HG03025 (cell line): ENCODE results near the gene MMP12.
"Not testable (repeated sequence)": the region's sequence is repeated elsewhere in the genome, so short reads cannot be mapped to it uniquely, and the experiment has no call there.

Experiments
- ATAC-seq: cut with Tn5 transposase; IDR thresholded peaks from one replicate; pipeline ENCODE4 v1.9.1; 2021; ENCODE audit warnings: mild to moderate bottlenecking, moderate library complexity; ENCODE audit not compliant: unreplicated experiment, low FRiP score

MMP12 gene

DNA sequence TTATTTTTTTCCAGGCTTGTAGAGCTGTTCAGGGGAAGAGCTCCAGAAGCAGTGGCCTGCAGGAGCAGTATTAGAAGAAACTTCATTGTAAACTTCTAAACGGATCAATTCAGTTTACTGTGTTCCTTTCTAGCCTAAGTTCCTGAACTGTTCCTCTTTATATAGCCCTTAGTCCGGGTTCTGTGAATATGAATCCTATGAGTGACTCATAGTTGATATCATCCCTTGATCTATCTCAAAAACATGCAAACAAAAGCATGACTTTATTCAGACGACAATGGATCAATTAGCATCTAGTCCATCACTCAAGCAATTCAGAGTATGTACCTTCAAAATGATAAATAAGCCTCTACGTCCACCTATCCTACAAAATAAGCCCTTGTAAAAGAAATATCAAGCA, at the start of gene MMP12:
TSS of gene MMP12 (minus strand) at position 131 of the 400 bp plus-strand sequence. CDS start at position 86, 45 bp downstream.
- ATAC-seq, result no peak

GRCh38 chr11:102921587-102922220, 46.9 kb upstream of the MMP12 start:
- ATAC-seq, result no peak

- peak; percentile 83 for ATAC-seq
Observed at GRCh38 chr11:102920118-102920684, 45.4 kb upstream of the MMP12 start.

DNA sequence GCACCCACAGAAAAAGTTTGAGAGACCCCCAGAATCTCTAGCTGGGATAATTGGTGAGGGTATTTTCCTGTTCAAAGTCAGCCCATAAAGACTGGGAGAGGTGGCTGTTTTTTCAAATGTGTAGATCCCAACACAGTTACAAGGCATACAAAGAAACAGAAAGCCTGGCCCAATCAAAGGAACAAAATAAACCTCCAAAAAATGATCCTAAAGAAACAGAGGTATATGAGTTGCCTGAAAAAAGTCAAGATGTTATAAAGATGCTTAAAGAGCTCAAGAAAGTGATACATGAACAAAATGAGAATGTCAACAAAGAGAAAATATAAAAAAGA, 40.2 kb upstream of the MMP12 start:
- no peak for ATAC-seq

GRCh38 chr11:102914238-102915043, 39.7 kb upstream of the MMP12 start:
- ATAC-seq, result no peak

DNA sequence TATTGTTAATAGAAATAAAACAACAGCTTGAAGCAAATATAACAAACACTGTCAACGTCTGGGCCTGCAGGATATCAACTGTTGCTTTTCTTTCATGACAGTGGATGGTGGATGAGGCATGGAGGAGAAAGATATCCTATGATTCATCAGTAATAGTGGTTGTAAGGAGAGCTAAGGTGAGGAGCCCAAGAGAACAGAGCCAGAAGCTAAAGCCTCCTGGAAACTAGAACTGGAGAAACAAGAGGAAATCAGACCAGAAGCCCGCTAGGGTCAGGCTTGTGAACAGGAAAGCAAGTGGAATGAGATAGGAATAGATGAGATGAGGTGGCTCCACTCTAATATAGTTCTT, 37.7 kb upstream of the MMP12 start:
- ATAC-seq, result no peak

GRCh38 chr11:102911758-102912481, 37.1 kb upstream of the MMP12 start:
- ATAC-seq, result no peak

- not testable (repeated sequence) for ATAC-seq
Observed at GRCh38 chr11:102905848-102906247, 31.1 kb upstream of the MMP12 start.

- ATAC-seq, result not testable (repeated sequence)
Observed at GRCh38 chr11:102903895-102904294, 29.1 kb upstream of the MMP12 start.

- no peak for ATAC-seq
Observed at GRCh38 chr11:102900346-102900745, 25.6 kb upstream of the MMP12 start.

GRCh38 chr11:102891736-102892135, 17.0 kb upstream of the MMP12 start:
- ATAC-seq, result no peak

- ATAC-seq, result no peak
Observed at GRCh38 chr11:102886999-102887398, 12.2 kb upstream of the MMP12 start.

DNA sequence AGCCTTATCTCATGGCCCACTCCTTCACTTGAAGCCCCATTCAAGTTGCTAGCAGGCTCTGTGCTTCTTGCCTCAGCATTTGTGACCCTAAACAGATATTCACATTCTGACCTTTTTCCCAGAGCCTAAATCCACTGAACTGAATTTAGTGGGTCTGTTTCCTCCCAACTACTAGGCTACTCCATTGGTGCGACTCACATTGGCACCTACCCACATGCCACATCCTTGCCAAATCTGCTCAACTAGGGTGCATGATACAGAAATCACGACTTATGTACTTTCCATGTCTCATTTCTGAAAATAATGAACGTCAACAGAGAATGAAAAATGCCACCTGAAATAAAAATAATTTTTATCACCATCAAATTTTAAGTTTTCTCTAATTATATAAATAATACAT, 8.4 kb upstream of the MMP12 start:
- ATAC-seq, result no peak

GRCh38 chr11:102882389-102883024, 7.7 kb upstream of the MMP12 start:
- ATAC-seq, result no peak

DNA sequence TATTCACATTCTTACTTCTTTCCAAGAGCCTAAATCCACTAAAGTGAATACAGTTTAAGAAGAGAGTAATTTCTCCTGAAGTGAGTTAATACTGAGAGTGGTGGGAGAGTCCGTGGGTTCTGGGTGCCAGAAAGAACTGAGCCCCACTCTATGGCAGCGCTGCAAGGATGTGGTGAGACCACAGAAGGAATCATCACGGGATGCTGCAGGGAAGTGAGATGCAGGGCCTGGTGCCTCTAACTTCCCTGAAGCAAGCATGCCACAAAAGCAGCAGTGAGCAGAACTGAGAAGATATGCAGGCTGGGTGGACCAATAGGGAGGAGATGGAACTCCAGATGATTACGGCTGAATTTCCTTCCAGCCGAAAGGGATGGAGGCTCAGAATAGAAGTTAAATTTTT, 5.0 kb upstream of the MMP12 start:
- ATAC-seq, result no peak

GRCh38 chr11:102878595-102878994, 3.8 kb upstream of the MMP12 start:
- no peak for ATAC-seq

DNA sequence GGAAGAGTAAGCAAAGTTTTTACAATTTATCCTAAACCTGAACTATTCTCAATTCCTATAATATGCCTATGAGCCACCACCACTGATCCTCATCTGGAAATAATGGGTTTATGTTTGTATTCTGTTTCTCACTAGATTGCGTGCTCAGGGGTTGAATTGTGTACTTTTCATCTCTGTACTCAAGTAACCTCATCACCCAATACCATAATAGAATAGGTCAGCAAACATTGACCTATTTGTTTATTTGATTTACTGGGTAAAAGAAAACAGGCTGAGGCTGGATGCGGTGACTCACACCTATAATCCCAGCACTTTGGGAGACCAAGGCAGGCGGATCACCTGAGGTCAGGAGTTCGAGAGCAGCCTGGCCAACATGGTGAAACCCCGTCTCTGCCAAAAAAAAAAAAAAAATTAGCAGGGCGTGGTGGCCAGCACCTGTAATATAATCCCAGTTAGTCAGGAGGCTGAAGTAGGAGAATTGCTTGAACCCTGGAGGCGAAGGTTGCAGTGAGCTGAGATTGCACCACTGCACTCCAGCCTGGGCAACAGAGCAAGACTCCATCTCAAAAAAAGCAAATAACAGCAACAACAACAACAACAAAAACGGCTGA, 5.3 kb downstream of the MMP12 start:
- ATAC-seq, result not testable (repeated sequence)

DNA sequence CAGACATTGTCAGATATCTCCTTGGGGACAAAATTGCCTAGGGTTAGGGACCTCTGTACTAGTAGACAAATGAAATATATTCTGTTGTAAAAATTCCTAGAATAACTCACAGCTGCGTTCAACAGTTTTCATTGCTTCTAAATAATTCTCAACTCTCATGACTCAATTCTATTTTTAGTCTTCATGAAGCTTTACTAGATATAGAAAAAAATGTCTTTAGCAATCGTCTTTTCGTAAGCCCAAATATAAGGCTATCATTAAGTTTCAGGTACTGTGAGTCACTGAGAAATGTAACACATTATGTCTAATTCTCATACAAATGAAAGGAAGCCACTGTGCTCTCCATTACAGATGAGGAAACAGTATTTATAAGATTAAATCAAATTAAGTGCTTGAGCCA, 6.4 kb downstream of the MMP12 start:
- ATAC-seq, result no peak

GRCh38 chr11:102864724-102865123, 10.1 kb downstream of the MMP12 start:
- ATAC-seq, result no peak

- ATAC-seq, result no peak
Observed at GRCh38 chr11:102853956-102854355, 20.8 kb downstream of the MMP12 start.
